ENCODE results near the gene STOML1. TPM values are rescaled to one million over a fixed set of nuclear protein-coding genes. Genes with fewer than 3 reads are reported as not detected.

STOML1 gene
- total RNA-seq, 1 donor from 2014 or later: 14.1 TPM

- peaks cover 7 to 12% (median 9%) of the 10 kb centered on the region in 3 donors for H3K4me1 ChIP-seq (ENCODE audit: control insufficient read depth in 3 of 3, insufficient read depth in 3 of 3, low read length in 3 of 3)
- H3K9ac ChIP-seq (ENCODE audit: low read depth in 1 of 3, low read length in 3 of 3): no peak overlapping the region
- no peak overlapping the region for H3K4me3 ChIP-seq (ENCODE audit: low read length in 3 of 3)
- H3K36me3 ChIP-seq (ENCODE audit: control insufficient read depth in 3 of 3, insufficient read depth in 3 of 3, low read length in 3 of 3): peaks cover 20 to 25% (median 23%) of the 10 kb centered on the region in 3 donors
- H3K9me3 ChIP-seq (ENCODE audit: control insufficient read depth in 3 of 3, low read length in 3 of 3): no peaks in the 10 kb centered on the region
- no peaks in the 10 kb centered on the region for H3K27me3 ChIP-seq (ENCODE audit: control insufficient read depth in 3 of 3, insufficient read depth in 3 of 3, low read length in 3 of 3)
- no peak overlapping the region for H3K27ac ChIP-seq (ENCODE audit: low read depth, low read length)
Observed at GRCh38 chr15:74019734-74020133, 27.6 kb upstream of the STOML1 start.

DNA sequence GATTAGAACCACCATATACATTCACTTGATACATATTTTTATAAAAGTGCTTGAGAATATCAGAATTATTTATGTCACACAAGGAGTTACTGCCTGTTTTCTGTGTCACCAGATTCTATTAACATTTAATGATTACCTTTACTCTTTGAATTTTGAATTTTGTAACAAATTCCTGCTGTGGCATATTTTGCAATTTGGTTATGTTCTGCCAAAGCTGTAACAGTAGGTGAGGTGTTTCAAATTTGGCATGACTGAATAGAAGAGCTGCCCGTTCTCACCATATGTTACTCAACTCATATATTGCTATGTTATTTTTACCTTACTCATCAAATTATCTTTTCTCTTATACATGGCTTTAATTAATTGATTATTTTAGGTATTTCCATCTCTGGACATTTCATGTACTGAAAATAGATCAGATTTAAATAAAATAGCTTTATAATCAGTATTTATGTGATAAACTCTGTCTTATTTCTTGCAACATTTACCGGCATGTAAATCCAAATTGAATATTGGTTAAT lies 21.3 kb upstream of the STOML1 start:
- peaks cover 14 to 22% (median 20%) of the 10 kb centered on the region in 3 donors for H3K4me1 ChIP-seq (ENCODE audit: control insufficient read depth in 3 of 3, insufficient read depth in 3 of 3, low read length in 3 of 3)
- H3K9ac ChIP-seq (ENCODE audit: low read depth in 1 of 3, low read length in 3 of 3): no peak overlapping the region
- H3K27ac ChIP-seq (ENCODE audit: low read depth, low read length): no peak overlapping the region
- no peak overlapping the region for H3K4me3 ChIP-seq (ENCODE audit: low read length in 3 of 3)
- no peaks in the 10 kb centered on the region for H3K27me3 ChIP-seq (ENCODE audit: control insufficient read depth in 3 of 3, insufficient read depth in 3 of 3, low read length in 3 of 3)
- no peaks in the 10 kb centered on the region for H3K9me3 ChIP-seq (ENCODE audit: control insufficient read depth in 3 of 3, low read length in 3 of 3)
- H3K36me3 ChIP-seq (ENCODE audit: control insufficient read depth in 3 of 3, insufficient read depth in 3 of 3, low read length in 3 of 3): peaks cover 0 to 9% (median 1%) of the 10 kb centered on the region in 3 donors

DNA sequence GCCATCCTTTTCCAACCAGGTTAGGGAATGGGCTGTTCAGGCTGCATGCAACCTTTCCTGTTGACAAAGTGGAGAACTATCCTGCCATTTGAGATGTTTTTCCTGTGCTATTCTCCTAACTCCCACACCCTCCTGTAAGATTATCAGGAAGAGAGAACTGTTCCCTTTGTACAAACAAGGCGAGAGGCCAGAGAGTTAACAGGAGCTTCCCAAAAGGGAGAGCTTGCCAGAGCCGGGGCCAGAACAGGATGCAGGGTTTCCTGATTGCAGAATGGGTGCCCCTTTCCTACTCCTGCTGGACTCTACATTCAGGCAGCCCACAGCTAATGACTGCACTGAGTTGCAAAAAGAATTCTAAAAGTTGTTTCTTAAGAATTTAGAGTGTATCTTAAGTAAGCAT lies 19.5 kb upstream of the STOML1 start:
- Histone ChIP-seq H3K4me3 (ENCODE audit: low read length in 3 of 3) (no peak overlapping the region), H3K27ac (ENCODE audit: low read depth, low read length) (no peak overlapping the region), H3K36me3 (ENCODE audit: control insufficient read depth in 3 of 3, insufficient read depth in 3 of 3, low read length in 3 of 3) (peaks cover 0 to 9% (median 3%) of the 10 kb centered on the region in 3 donors), H3K4me1 (ENCODE audit: control insufficient read depth in 3 of 3, insufficient read depth in 3 of 3, low read length in 3 of 3) (peaks cover 26 to 34% (median 32%) of the 10 kb centered on the region in 3 donors), H3K9me3 (ENCODE audit: control insufficient read depth in 3 of 3, low read length in 3 of 3) (no peaks in the 10 kb centered on the region), H3K27me3 (ENCODE audit: control insufficient read depth in 3 of 3, insufficient read depth in 3 of 3, low read length in 3 of 3) (no peaks in the 10 kb centered on the region), H3K9ac (ENCODE audit: low read depth in 1 of 3, low read length in 3 of 3) (no peak overlapping the region)

GRCh38 chr15:74010929-74011540 lies 18.9 kb upstream of the STOML1 start:
- Histone ChIP-seq H3K27me3 (ENCODE audit: control insufficient read depth in 3 of 3, insufficient read depth in 3 of 3, low read length in 3 of 3) (no peaks in the 10 kb centered on the region), H3K27ac (ENCODE audit: low read depth, low read length) (no peak overlapping the region), H3K4me1 (ENCODE audit: control insufficient read depth in 3 of 3, insufficient read depth in 3 of 3, low read length in 3 of 3) (peaks cover 27 to 35% (median 35%) of the 10 kb centered on the region in 3 donors), H3K4me3 (ENCODE audit: low read length in 3 of 3) (no peak overlapping the region), H3K9me3 (ENCODE audit: control insufficient read depth in 3 of 3, low read length in 3 of 3) (no peaks in the 10 kb centered on the region), H3K9ac (ENCODE audit: low read depth in 1 of 3, low read length in 3 of 3) (no peak overlapping the region), H3K36me3 (ENCODE audit: control insufficient read depth in 3 of 3, insufficient read depth in 3 of 3, low read length in 3 of 3) (peaks cover 0 to 9% (median 6%) of the 10 kb centered on the region in 3 donors)

DNA sequence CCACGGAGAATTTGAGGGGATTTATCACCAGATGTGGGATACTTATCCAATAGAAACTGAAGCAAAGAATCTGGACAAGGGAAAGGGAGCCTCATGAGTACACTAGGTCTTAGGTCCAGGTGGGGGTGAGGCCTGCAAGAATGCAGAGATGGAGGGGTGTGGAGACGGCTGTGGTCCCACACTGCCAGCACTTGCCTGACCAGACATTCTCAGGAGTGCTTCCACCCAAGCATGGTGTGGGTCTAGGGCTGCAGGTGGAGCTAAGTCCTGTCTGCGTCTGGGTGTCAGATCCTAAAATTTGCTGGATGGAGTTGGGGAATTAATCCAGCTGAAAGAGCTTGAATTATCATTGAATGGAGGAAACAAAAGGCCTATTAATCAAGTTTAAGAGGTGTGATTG lies 16.8 kb upstream of the STOML1 start:
- H3K27me3 ChIP-seq (ENCODE audit: control insufficient read depth in 3 of 3, insufficient read depth in 3 of 3, low read length in 3 of 3): no peaks in the 10 kb centered on the region
- no peak overlapping the region for H3K4me3 ChIP-seq (ENCODE audit: low read length in 3 of 3)
- peak overlapping the region in 1 of 3 donors; percentile 8 for H3K9ac ChIP-seq (ENCODE audit: low read depth in 1 of 3, low read length in 3 of 3)
- no peaks in the 10 kb centered on the region for H3K9me3 ChIP-seq (ENCODE audit: control insufficient read depth in 3 of 3, low read length in 3 of 3)
- H3K36me3 ChIP-seq (ENCODE audit: control insufficient read depth in 3 of 3, insufficient read depth in 3 of 3, low read length in 3 of 3): peaks cover 5 to 8% (median 5%) of the 10 kb centered on the region in 3 donors
- H3K27ac ChIP-seq (ENCODE audit: low read depth, low read length): no peak overlapping the region
- peaks cover 27 to 37% (median 36%) of the 10 kb centered on the region in 3 donors for H3K4me1 ChIP-seq (ENCODE audit: control insufficient read depth in 3 of 3, insufficient read depth in 3 of 3, low read length in 3 of 3)

DNA sequence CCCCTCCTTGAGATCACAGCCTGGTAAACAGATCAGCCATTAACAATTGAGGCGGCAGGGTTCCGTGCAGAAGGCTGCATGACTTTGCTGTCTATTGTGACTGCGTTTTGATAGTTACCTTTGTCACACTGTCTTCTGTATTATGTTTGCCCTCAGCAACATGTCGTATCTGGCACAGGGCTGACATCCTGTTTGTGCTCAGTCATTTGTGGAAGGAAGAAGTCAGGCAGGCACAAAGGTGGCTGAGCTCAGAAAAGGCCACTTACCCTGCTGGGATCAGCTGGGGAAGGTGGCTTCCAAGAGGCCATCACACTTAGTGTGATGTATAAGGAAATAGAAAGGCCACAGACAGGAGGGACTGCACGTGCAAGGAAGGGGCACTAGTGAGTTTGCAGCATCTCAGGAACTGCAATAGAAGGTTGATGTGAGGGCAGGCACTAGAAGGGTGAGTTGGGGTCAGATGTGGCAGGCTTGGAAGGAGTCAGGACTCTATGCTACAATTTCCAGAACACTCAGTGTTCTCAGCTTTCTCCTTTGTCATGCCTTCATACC lies 15.8 kb upstream of the STOML1 start:
- Histone ChIP-seq H3K27ac (ENCODE audit: low read depth, low read length) (no peak overlapping the region), H3K4me3 (ENCODE audit: low read length in 3 of 3) (no peak overlapping the region), H3K36me3 (ENCODE audit: control insufficient read depth in 3 of 3, insufficient read depth in 3 of 3, low read length in 3 of 3) (peaks cover 5 to 8% (median 5%) of the 10 kb centered on the region in 3 donors), H3K4me1 (ENCODE audit: control insufficient read depth in 3 of 3, insufficient read depth in 3 of 3, low read length in 3 of 3) (peaks cover 27 to 37% (median 36%) of the 10 kb centered on the region in 3 donors), H3K9me3 (ENCODE audit: control insufficient read depth in 3 of 3, low read length in 3 of 3) (no peaks in the 10 kb centered on the region), H3K27me3 (ENCODE audit: control insufficient read depth in 3 of 3, insufficient read depth in 3 of 3, low read length in 3 of 3) (no peaks in the 10 kb centered on the region), H3K9ac (ENCODE audit: low read depth in 1 of 3, low read length in 3 of 3) (no peak overlapping the region)

DNA sequence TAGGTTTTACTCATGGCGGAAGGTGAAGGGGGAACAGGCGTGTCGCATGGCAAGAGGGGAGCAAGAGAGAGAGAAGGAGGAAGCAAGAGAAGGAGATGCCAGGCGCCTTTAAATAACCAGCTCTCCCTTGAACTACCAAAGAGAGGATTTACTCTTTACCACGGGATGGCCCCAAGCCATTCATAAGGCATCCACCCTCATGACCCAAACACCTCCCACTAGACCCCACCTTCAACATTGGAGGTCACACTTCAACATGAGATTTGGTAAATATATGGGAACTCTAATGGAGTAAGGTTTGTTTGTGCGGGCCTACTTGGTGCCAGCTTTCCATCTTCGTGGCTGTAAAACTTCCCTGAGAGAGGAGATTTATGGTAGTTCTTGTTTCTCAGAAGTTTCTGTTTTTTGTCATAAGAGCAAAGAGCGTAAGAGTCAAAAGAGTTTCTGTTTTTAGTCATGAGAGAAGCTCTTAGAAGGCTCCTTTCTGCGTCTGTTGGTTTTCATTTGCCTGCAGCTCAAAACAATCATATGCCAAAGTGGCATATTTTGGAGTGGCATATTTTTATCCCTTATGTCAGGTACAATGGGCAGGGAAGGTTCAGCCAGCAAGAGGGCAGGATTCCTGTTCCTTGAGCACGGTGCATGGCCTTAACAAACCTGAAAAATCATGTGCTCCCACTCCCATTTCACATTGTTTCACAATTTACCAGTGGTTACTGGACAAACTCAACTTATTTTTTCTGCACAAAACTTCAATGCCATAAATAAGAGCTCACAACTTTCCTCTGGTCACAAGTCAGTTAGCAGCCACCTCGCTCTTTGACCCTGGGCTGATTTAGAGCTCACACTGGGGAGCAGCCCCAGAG lies 14.9 kb upstream of the STOML1 start:
- H3K9me3 ChIP-seq (ENCODE audit: control insufficient read depth in 3 of 3, low read length in 3 of 3): no peaks in the 10 kb centered on the region

GRCh38 chr15:73997986-73998385 lies 5.9 kb upstream of the STOML1 start:
- Histone ChIP-seq H3K27me3 (ENCODE audit: control insufficient read depth in 3 of 3, insufficient read depth in 3 of 3, low read length in 3 of 3) (no peaks in the 10 kb centered on the region), H3K4me3 (ENCODE audit: low read length in 3 of 3) (peak overlapping the region in 2 of 3 donors; percentile 8 to 96), H3K9ac (ENCODE audit: low read depth in 1 of 3, low read length in 3 of 3) (no peak overlapping the region), H3K9me3 (ENCODE audit: control insufficient read depth in 3 of 3, low read length in 3 of 3) (no peaks in the 10 kb centered on the region), H3K4me1 (ENCODE audit: control insufficient read depth in 3 of 3, insufficient read depth in 3 of 3, low read length in 3 of 3) (peaks cover 27 to 40% (median 35%) of the 10 kb centered on the region in 3 donors), H3K36me3 (ENCODE audit: control insufficient read depth in 3 of 3, insufficient read depth in 3 of 3, low read length in 3 of 3) (peaks cover 7 to 16% (median 13%) of the 10 kb centered on the region in 3 donors), H3K27ac (ENCODE audit: low read depth, low read length) (no peak overlapping the region)

More for the DNA sequence above, 14.9 kb upstream of the STOML1 start:
- Histone ChIP-seq H3K4me1 (ENCODE audit: control insufficient read depth in 3 of 3, insufficient read depth in 3 of 3, low read length in 3 of 3) (peaks cover 27 to 37% (median 36%) of the 10 kb centered on the region in 3 donors), H3K27ac (ENCODE audit: low read depth, low read length) (peak overlapping the region; percentile 10), H3K36me3 (ENCODE audit: control insufficient read depth in 3 of 3, insufficient read depth in 3 of 3, low read length in 3 of 3) (peaks cover 5 to 8% (median 5%) of the 10 kb centered on the region in 3 donors), H3K4me3 (ENCODE audit: low read length in 3 of 3) (no peak overlapping the region), H3K27me3 (ENCODE audit: control insufficient read depth in 3 of 3, insufficient read depth in 3 of 3, low read length in 3 of 3) (no peaks in the 10 kb centered on the region), H3K9ac (ENCODE audit: low read depth in 1 of 3, low read length in 3 of 3) (no peak overlapping the region)

GRCh38 chr15:73996939-73997338 lies 4.8 kb upstream of the STOML1 start:
- Histone ChIP-seq H3K9ac (ENCODE audit: low read depth in 1 of 3, low read length in 3 of 3) (peak overlapping the region; percentile 15 to 43 (median 40)), H3K27ac (ENCODE audit: low read depth, low read length) (peak overlapping the region; percentile 95)

More at GRCh38 chr15:73996939-73997338, 4.8 kb upstream of the STOML1 start:
- Histone ChIP-seq H3K4me1 (ENCODE audit: control insufficient read depth in 3 of 3, insufficient read depth in 3 of 3, low read length in 3 of 3) (peaks cover 34 to 49% (median 43%) of the 10 kb centered on the region in 3 donors), H3K4me3 (ENCODE audit: low read length in 3 of 3) (peak overlapping the region; percentile 35 to 96 (median 47)), H3K36me3 (ENCODE audit: control insufficient read depth in 3 of 3, insufficient read depth in 3 of 3, low read length in 3 of 3) (peaks cover 7 to 16% (median 13%) of the 10 kb centered on the region in 3 donors), H3K9me3 (ENCODE audit: control insufficient read depth in 3 of 3, low read length in 3 of 3) (peaks cover 0 to 2% (median 0%) of the 10 kb centered on the region in 3 donors), H3K27me3 (ENCODE audit: control insufficient read depth in 3 of 3, insufficient read depth in 3 of 3, low read length in 3 of 3) (no peaks in the 10 kb centered on the region)
